MM.1S (cell line): Measurements from ENCODE around the gene BCAS4.

Source experiments
- CTCF ChIP-seq: fragments of 300-600 bp; sonication (generic); IDR thresholded peaks from 2 replicates; pipeline ENCODE4 v1.5.1; 2016; ENCODE audit warnings: antibody characterized with exemption, low read length, mixed read lengths
- EZH2phosphoT487 ChIP-seq: fragments of 300-600 bp; sonication (generic); IDR thresholded peaks from 2 replicates; pipeline ENCODE4 v1.6.1; 2018; ENCODE audit warnings: antibody characterized with exemption, low read length

- TF ChIP-seq EZH2phosphoT487 = no peak
- TF ChIP-seq CTCF = no peak
These were observed 31.3 kb downstream of the BCAS4 start for GRCh38 chr20:50826121-50826520.
